HG02870 (cell line): ENCODE results near the gene HOXA4.

Experiments
- ATAC-seq: cut with Tn5 transposase; IDR thresholded peaks from one replicate; pipeline ENCODE4 v1.9.1; 2021; ENCODE audit warnings: mild to moderate bottlenecking, moderate library complexity; ENCODE audit not compliant: unreplicated experiment

The HOXA4 gene

DNA sequence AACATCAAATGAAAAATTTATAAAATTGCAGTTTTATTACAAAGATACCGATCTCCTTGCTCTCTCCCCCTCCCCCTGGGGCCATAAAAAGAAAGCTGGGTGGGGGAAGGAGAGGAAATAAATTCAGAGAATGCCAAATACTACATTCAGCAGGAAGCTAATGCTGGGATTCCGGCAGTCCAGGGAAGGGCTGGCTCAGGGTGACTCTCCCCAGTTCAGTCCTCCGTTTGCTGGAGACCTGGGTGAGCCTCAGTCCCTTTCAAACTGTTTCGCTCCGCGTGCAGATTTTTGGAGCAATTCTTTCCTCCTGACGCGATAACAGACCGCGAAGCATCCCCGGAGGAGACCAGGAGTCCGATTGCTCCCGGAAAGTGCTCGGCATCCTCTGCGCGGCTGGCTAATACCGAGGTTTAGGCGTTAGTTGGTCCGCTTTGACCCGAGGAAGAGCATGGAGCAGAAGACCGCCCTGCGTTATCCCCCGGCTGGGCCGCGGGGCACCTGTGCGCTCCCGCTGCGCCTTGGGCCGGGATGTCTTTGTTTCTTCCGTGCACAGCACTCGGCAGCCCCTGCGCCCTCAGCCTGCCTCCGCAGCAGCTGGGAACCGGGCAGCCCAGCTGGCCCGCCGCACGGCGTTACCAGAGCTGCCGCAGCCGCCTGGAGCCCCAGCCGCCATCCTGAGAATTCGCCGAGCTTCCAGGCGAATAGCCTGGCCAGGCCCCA is 24.2 kb downstream of the HOXA4 start:
- no peak for ATAC-seq

GRCh38 chr7:27105301-27106031 is 25.1 kb downstream of the HOXA4 start:
- ATAC-seq: no peak

GRCh38 chr7:27104341-27105058 is 26.1 kb downstream of the HOXA4 start:
- no peak for ATAC-seq

- ATAC-seq: no peak
These were observed 26.9 kb downstream of the HOXA4 start for GRCh38 chr7:27103489-27104226.

GRCh38 chr7:27102581-27103442 is 27.7 kb downstream of the HOXA4 start, which contains the start of gene HOXA2:
Gene HOXA2, minus strand, starts transcription at chr7:27102683. Its CDS starts 183 bp downstream, at chr7:27102500.
- no peak for ATAC-seq

- no peak for ATAC-seq
These were observed 28.5 kb downstream of the HOXA4 start for GRCh38 chr7:27101957-27102580.

- no peak for ATAC-seq
These were observed 29.2 kb downstream of the HOXA4 start for GRCh38 chr7:27101171-27101956.

DNA sequence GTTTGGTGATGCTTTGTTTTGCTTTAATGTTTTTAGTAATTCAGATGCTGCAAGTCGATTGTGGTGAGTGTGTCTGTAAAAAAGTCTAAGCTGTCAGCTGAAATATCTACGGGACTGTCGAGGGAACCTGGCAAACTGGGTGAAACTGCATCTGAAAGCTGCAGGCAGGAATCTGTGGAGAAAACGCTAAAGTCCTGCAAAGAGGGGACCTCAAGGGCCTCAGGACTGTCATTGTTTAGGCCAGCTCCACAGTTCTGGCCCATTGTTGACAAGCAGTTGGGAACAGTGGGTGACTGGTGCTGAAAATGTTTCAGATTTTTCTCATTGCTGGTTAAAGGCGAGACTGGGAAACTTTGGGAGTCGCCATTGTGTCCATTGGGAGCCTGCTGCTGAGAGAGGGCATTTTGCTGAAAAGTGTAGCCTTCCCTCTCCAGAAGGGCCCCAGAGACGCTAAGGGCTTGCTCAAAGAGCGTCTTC is 29.8 kb downstream of the HOXA4 start:
- ATAC-seq: no peak

DNA sequence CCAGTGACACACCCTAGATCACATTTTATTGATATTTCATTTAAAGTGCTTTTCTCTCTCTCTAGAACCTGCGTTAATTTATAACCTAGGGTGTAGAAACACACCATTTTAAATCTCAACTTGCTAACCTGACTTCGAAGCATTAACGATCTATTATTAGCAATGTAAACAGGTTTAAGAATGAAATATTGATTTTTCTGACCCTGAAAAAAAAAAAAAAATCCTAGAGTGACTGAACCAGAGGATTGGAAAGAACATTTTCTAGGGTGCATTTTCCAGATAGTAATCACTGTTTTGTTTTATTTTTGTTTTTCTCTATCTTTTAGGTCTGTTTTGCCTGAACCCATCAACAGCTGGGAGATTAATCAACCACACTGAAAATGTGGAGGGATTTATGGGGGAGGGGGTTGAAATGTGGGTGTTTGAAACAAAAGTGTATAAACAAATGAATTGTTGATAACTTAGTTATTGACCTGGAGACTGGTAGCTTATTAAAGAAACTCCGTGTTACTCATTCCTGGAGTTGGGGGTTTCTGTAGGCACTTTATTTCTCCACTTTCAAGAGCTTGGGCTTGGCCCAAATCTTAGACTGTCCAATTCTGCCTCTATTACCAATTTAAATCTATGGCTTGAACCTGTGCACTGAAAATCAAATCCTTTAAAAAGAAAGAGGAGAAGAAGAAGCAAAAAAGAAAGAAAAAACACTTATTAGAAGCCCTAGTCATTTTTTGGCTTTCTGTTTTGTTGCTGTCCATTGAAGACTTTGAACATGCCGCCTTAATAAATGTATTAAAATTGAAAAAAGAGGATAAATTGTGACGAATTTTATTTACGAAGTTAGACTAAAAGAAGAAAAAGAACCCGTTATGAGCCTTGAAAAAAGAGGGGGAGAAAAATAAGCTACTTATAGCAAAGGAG is 30.8 kb downstream of the HOXA4 start:
- no peak for ATAC-seq

GRCh38 chr7:27098578-27099451 is 31.7 kb downstream of the HOXA4 start:
- ATAC-seq: no peak

DNA sequence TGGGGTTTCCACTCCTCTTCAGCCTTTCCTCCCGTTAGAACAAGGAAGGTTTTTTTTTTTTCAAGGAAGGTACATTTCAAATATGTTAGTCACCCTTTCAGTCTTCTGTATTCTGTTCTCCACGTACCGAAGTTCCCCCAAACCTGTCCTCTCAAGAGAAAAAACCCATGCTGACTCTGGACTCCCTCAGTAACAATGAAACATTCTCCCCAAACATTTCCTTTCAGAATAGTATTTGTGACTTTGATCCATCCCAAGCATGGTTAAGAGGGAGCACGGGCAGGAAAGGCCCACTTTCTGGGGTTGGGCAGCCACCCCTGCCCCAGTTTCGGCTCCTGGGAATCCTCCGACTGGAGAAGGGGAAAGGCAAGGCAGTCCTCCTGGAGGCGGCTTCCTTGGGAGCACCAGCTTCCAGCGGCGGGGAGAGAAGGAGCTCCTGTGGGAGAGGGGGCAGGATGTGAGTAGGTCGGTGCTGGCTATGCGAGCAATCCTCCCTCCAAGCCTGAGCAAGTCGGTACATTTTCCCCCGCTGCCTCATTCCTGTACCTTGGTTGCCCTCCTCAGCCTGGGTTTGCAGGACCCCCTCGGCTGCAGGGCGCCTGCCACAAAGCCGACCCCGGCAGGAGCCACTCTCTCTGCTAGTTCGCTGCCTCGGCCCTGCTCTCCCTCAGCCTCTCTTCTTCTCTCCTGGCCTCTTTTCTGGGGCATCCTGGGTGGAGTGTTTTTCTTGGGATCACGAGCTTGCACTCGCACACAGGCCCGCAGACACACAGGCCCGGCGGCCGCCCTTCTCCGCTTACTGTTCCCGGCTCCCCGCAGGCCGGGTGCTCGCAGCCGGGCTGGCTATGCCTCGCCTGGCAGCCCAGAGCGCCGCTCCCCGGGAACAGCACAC is 32.6 kb downstream of the HOXA4 start:
- no peak for ATAC-seq

DNA sequence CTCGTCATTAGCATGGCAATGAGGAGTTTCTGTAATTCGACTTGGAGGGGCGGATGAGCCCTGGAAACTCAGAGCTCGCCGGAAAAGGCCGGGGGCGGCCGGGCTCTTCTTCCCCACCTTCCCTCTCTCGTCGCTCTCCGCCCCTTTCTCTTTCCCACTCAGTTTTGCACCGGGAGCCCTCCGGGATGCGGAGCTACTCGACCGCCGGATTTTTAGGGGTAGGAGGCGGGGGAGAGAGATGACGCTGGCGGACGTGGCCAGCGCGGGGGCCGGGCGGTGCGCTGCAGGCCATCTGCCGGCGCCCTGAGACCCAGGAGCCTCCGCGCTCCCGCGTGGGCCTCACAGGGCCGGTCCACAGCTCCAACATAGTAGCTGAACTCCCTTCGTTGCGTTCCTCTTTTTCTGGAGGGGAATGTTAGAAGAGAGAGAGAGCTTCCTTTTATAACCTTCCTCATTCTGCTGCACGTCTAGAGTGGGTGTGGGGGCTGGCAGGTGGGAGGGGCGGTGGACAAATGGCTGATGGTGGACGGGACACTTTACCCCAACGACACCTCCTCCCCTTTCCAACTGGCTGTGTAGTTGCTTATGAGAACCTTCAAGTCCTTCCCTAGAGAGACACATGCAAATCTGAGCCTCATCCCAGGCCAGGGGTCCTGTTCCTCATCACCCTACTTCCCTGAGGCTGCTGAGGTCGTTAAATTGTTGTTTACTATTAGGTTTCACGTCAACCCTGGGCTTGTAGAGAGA is 33.6 kb downstream of the HOXA4 start:
- ATAC-seq: no peak

- ATAC-seq: peak; percentile 78
These were observed 34.4 kb downstream of the HOXA4 start, which contains the start of gene HOXA1 for GRCh38 chr7:27095897-27096767. Gene HOXA1, minus strand, starts transcription at chr7:27096000. Its CDS starts 88 bp downstream, at chr7:27095912.
